Ascending aorta (tissue), 2 donors: ENCODE data around the gene BRD4. TPM values are rescaled to one million over a fixed set of nuclear protein-coding genes. Genes with fewer than 3 reads are reported as not detected.
A peak's percentile ranks its signal among the peaks of the same experiment; 100 is the strongest.

Experiments
- DNase-seq, 2 donors: peaks; one replicate each; pipeline ENCODE4 v3.0.0-alpha.2; 2019; ENCODE audit warnings: low spot score in 2 of 2
- H3K27ac ChIP-seq, 2 donors: fragments of 200-600 bp; sonication (generic); one replicate each; pipeline ENCODE4 v1.5.1; 2016 to 2017; ENCODE audit warnings: mild to moderate bottlenecking in 1 of 2
- H3K27me3 ChIP-seq: fragments of 200-600 bp; sonication (generic); one replicate; pipeline ENCODE4 v1.5.1; 2017
- H3K36me3 ChIP-seq, 2 donors: fragments of 200-600 bp; sonication (generic); one replicate each; pipeline ENCODE4 v1.5.1; 2016
- H3K4me1 ChIP-seq, 2 donors: fragments of 200-600 bp; sonication (generic); one replicate each; pipeline ENCODE4 v1.5.1; 2016 to 2017; ENCODE audit warnings: mild to moderate bottlenecking in 1 of 2
- H3K4me3 ChIP-seq, 2 donors: fragments of 200-600 bp; sonication (generic); one replicate each; pipeline ENCODE4 v1.5.1; 2016 to 2017; ENCODE audit warnings: mild to moderate bottlenecking in 1 of 2
- H3K9me3 ChIP-seq, 2 donors: fragments of 200-600 bp; sonication (generic); one replicate each; pipeline ENCODE4 v1.5.1; 2016
- intact Hi-C: fragments of 100-400 bp; cut with DNase I; formaldehyde crosslinking; loops from one replicate; pipeline ENCODE4 v1.15.1; 2023
- total RNA-seq: library from RNA; depleted of rRNA; stranded (reverse); fragments of >200 nt; gene quantifications from one replicate; pipeline ENCODE4 v1.1.0, GENCODE V29; 2016
- TF ChIP-seq, protein P1 (sequence below), 3 experiments: fragments of 200-600 bp in 2 of 3; fragments of 450-650 bp in 1 of 3; sonication (generic) in 2 of 3; IDR thresholded peaks; one replicate each; pipeline ENCODE4 v1.5.1; 2016 to 2019; ENCODE audit warnings: antibody characterized with exemption in 3 of 3, mild to moderate bottlenecking in 1 of 3, moderate library complexity in 1 of 3

The BRD4 gene
- total RNA-seq, 1 donor from 2014 or later, result 55.3 TPM

GRCh38 chr19:15280048-15280725 is 52.2 kb downstream of the BRD4 start:
- Histone ChIP-seq H3K9me3 (no peaks in the 10 kb centered on the region), H3K4me1 (peaks cover 36 to 94% of the 10 kb centered on the region in 2 donors), H3K27ac (peak overlapping the region; percentile 71 to 73), H3K27me3 (no peaks in the 10 kb centered on the region), H3K4me3 (no peak overlapping the region), H3K36me3 (peaks cover 0 to 2% of the 10 kb centered on the region in 2 donors)
- TF ChIP-seq, protein P1, sequence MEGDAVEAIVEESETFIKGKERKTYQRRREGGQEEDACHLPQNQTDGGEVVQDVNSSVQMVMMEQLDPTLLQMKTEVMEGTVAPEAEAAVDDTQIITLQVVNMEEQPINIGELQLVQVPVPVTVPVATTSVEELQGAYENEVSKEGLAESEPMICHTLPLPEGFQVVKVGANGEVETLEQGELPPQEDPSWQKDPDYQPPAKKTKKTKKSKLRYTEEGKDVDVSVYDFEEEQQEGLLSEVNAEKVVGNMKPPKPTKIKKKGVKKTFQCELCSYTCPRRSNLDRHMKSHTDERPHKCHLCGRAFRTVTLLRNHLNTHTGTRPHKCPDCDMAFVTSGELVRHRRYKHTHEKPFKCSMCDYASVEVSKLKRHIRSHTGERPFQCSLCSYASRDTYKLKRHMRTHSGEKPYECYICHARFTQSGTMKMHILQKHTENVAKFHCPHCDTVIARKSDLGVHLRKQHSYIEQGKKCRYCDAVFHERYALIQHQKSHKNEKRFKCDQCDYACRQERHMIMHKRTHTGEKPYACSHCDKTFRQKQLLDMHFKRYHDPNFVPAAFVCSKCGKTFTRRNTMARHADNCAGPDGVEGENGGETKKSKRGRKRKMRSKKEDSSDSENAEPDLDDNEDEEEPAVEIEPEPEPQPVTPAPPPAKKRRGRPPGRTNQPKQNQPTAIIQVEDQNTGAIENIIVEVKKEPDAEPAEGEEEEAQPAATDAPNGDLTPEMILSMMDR (IDR thresholded peaks at IDR 0.05), result no peak
- DNase-seq, result no peak
- intact Hi-C loops, result loop anchor here (2.0 to 5.0 kb wide), 2 partner anchors 13 to 47 kb away; no protein-coding TSS in a partner anchor

DNA sequence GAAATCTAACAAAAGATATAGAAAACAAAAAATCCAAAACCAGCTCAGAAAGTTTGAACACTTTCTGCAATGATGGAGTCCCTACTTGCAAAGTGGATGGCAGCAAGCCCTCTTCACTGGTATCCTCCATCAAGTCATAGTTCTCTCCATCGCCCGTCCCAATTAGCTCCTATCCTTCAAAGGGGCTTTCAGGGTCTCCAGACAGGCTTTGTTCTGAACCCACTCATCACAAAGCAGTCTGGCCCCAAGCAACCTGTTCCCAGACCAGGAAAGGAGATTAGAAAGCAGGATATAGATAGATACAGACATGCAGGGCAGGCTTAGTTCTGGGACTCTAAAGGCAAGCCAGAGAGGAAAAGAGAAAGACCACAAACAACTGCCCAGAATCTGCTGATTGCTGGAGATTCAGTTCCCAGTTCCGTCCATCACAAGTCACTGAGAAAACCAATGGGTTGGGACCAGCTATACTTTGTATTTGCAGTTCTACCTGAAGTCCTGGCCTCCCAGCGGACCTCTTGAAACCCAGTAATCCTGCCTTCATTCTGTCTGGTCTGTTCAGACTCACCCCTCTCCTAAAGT is 52.9 kb downstream of the BRD4 start:
- Histone ChIP-seq H3K27ac (peak overlapping the region; percentile 44 to 71), H3K4me3 (no peak overlapping the region), H3K4me1 (peaks cover 30 to 94% of the 10 kb centered on the region in 2 donors), H3K9me3 (no peaks in the 10 kb centered on the region), H3K27me3 (no peaks in the 10 kb centered on the region), H3K36me3 (peaks cover 0 to 2% of the 10 kb centered on the region in 2 donors)
- DNase-seq, result no peak
- TF ChIP-seq, protein P1 (IDR thresholded peaks at IDR 0.05), result no peak
- intact Hi-C loops, result no loop called here

GRCh38 chr19:15276620-15277215 is 55.6 kb downstream of the BRD4 start:
- Histone ChIP-seq H3K4me1 (peaks cover 15 to 90% of the 10 kb centered on the region in 2 donors), H3K27ac (peak overlapping the region; percentile 17 to 25)

DNA sequence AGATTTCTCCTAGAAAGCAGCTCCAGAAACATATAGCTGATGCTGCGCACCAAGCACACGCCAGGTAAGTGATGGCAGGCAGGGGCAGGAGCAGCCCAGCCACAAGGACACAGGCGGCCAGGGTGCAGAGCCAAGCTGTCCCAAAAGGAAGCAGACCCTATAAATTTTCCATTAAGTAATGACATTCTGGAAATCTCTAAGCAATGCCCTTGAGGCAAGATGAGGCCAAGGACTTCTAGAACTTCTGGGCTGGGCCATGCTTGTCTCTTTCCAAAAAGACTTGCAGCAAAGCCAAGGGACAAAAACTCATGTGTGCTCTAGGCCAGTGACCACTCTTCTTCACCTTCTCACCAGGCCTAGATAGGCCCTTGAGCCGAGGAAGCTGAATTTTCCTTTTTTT is 57.9 kb downstream of the BRD4 start:
- no peaks in the 10 kb centered on the region for H3K27me3 ChIP-seq
- peak overlapping the region in 1 of 2 donors; percentile 38 for H3K27ac ChIP-seq
- peak overlapping the region in 1 of 2 donors; percentile 1 for H3K4me3 ChIP-seq
- peaks cover 7 to 77% of the 10 kb centered on the region in 2 donors for H3K4me1 ChIP-seq
- TF ChIP-seq, protein P1 (IDR thresholded peaks at IDR 0.05), result no peak
- no peaks in the 10 kb centered on the region for H3K9me3 ChIP-seq
- intact Hi-C loops, result no loop called here
- peaks cover 32% of the 10 kb centered on the region in 2 donors for H3K36me3 ChIP-seq
- DNase-seq, result no peak

More at GRCh38 chr19:15276620-15277215, 55.6 kb downstream of the BRD4 start:
- TF ChIP-seq, protein P1 (IDR thresholded peaks at IDR 0.05), result no peak
- Histone ChIP-seq H3K4me3 (no peak overlapping the region), H3K36me3 (peaks cover 12 to 14% of the 10 kb centered on the region in 2 donors), H3K27me3 (no peaks in the 10 kb centered on the region), H3K9me3 (no peaks in the 10 kb centered on the region)
- no peak for DNase-seq
- intact Hi-C loops, result no loop called here

DNA sequence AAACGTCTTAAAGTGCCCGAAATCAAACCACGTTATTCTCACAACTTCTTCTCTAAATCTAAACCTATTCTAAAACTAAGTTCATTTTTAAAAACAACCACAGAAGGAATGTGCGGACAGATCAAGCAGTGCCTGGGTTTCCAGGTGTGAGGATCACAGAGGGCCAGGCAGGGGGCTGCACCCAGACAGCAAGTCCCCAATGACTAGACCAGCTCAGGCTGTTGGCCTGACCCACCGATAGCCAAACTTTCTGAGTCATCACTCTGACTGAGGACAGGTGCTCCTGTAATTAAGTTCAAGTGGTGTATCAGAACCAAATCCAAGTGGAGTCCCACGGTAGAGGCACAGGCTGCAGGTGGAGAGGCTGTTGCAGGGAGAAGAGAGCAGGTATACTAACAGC is 62.5 kb downstream of the BRD4 start:
- Histone ChIP-seq H3K36me3 (peaks cover 35 to 62% of the 10 kb centered on the region in 2 donors), H3K27me3 (no peaks in the 10 kb centered on the region), H3K27ac (no peak overlapping the region), H3K4me3 (no peak overlapping the region), H3K9me3 (no peaks in the 10 kb centered on the region), H3K4me1 (peaks cover 10 to 60% of the 10 kb centered on the region in 2 donors)
- TF ChIP-seq, protein P1 (IDR thresholded peaks at IDR 0.05), result no peak
- no peak for DNase-seq
- intact Hi-C loops, result no loop called here
